Stimulated activated CD8-positive, alpha-beta memory T cell treated with anti-CD3 and anti-CD28 coated beads, Interleukin-15, amount 100 ng/mL, for 1 hour (primary cell): ENCODE data around the gene IGDCC3.
"Not testable (repeated sequence)": the region's sequence is repeated elsewhere in the genome, so short reads cannot be mapped to it uniquely, and the experiment has no call there.

Experiments used
- DNase-seq: peaks from one replicate; pipeline ENCODE4 v3.0.0-alpha.2; 2020; ENCODE audit warnings: low read depth

Gene IGDCC3

GRCh38 chr15:65405791-65406423, 28.1 kb upstream of the IGDCC3 start:
- DNase-seq, result no peak

GRCh38 chr15:65404186-65404872, 26.5 kb upstream of the IGDCC3 start:
- DNase-seq, result no peak

- DNase-seq, result no peak
These were observed 25.2 kb upstream of the IGDCC3 start for GRCh38 chr15:65402961-65403360.

- DNase-seq, result no peak
These were observed 23.9 kb upstream of the IGDCC3 start for GRCh38 chr15:65401611-65402240.

- no peak for DNase-seq
These were observed 23.2 kb upstream of the IGDCC3 start for GRCh38 chr15:65400760-65401610.

GRCh38 chr15:65399997-65400396, 22.2 kb upstream of the IGDCC3 start:
- DNase-seq, result no peak

GRCh38 chr15:65399001-65399706, 21.4 kb upstream of the IGDCC3 start:
- DNase-seq, result no peak

- DNase-seq, result not testable (repeated sequence)
These were observed 20.7 kb upstream of the IGDCC3 start for GRCh38 chr15:65398486-65398885.

- DNase-seq, result no peak
These were observed 19.1 kb upstream of the IGDCC3 start for GRCh38 chr15:65396965-65397317.

GRCh38 chr15:65396283-65396964, 18.6 kb upstream of the IGDCC3 start:
- no peak for DNase-seq

- no peak for DNase-seq
These were observed 17.9 kb upstream of the IGDCC3 start for GRCh38 chr15:65395567-65396202.

GRCh38 chr15:65394936-65395335, 17.1 kb upstream of the IGDCC3 start:
- no peak for DNase-seq

GRCh38 chr15:65394280-65394789, 16.5 kb upstream of the IGDCC3 start:
- no peak for DNase-seq

- no peak for DNase-seq
These were observed 15.8 kb upstream of the IGDCC3 start for GRCh38 chr15:65393557-65393956.

GRCh38 chr15:65393091-65393490, 15.3 kb upstream of the IGDCC3 start:
- no peak for DNase-seq

- DNase-seq, result no peak
These were observed 14.6 kb upstream of the IGDCC3 start for GRCh38 chr15:65392368-65392767.

- no peak for DNase-seq
These were observed 13.9 kb upstream of the IGDCC3 start for GRCh38 chr15:65391732-65392131.

GRCh38 chr15:65390447-65390846, 12.6 kb upstream of the IGDCC3 start:
- no peak for DNase-seq

- no peak for DNase-seq
These were observed 11.4 kb upstream of the IGDCC3 start for GRCh38 chr15:65389226-65389625.

GRCh38 chr15:65388306-65389080, 10.7 kb upstream of the IGDCC3 start:
- DNase-seq, result no peak
